Kidney (tissue), 14 donors: ENCODE measurements around the gene TNS3. TPM values are rescaled to one million over a fixed set of nuclear protein-coding genes. Genes with fewer than 3 reads are reported as not detected.

Experiments
- DNase-seq, 5 donors: peaks; one replicate each; pipeline ENCODE4 v3.0.0-alpha.2; 2013 to 2020
- FAIRE-seq: peaks from 2 replicates; lab custom pipeline; 2012; peaks lifted over from hg19 to GRCh38; lab: Jason Lieb, UNC
- H3K27ac ChIP-seq, 2 donors: one replicate each; pipeline ENCODE4 v1.7.0; 2013; ENCODE audit warnings: low read depth in 2 of 2, low read length in 2 of 2, inconsistent platforms in 1 of 2
- H3K27me3 ChIP-seq: one replicate; pipeline ENCODE4 v1.7.1; 2013; ENCODE audit warnings: low read length, inconsistent platforms; ENCODE audit not compliant: control insufficient read depth, insufficient read depth
- H3K36me3 ChIP-seq, 3 donors: one replicate each; pipeline versions ENCODE4 v1.7.0 to v1.7.1; 2013; ENCODE audit warnings: low read length in 3 of 3, control low read depth in 1 of 3, inconsistent platforms in 1 of 3; ENCODE audit not compliant: insufficient read depth in 3 of 3, control insufficient read depth in 2 of 3
- H3K4me1 ChIP-seq, 3 donors: one replicate each; pipeline versions ENCODE4 v1.7.0 to v1.7.1; 2013; ENCODE audit warnings: low read length in 3 of 3, inconsistent platforms in 1 of 3, low read depth in 1 of 3; ENCODE audit not compliant: control insufficient read depth in 2 of 3, insufficient read depth in 2 of 3
- H3K4me3 ChIP-seq, 3 donors: one replicate each; pipeline versions ENCODE4 v1.7.0 to v1.8.1; 2013; ENCODE audit warnings: low read length in 3 of 3, control low read depth in 1 of 3, inconsistent platforms in 1 of 3
- H3K9ac ChIP-seq, 3 donors: one replicate each; pipeline versions ENCODE4 v1.7.0 to v1.7.1; 2013; ENCODE audit warnings: low read length in 3 of 3, control low read depth in 1 of 3, inconsistent platforms in 1 of 3
- H3K9me3 ChIP-seq, 3 donors: one replicate each; pipeline versions ENCODE4 v1.7.0 to v1.7.1; 2013; ENCODE audit warnings: low read length in 3 of 3, control low read depth in 1 of 3, inconsistent platforms in 1 of 3; ENCODE audit not compliant: control insufficient read depth in 2 of 3, insufficient read depth in 1 of 3
- intact Hi-C: fragments of 100-400 bp; cut with DNase I; formaldehyde crosslinking; loops from one replicate; pipeline ENCODE4 v1.11.1; 2022
- polyA plus RNA-seq: library from polyadenylated mRNA; stranded (reverse); fragments of 350-450 nt; fragmentation: Illumina TruSeq; extraction: RNeasy Lipid Tissue Mini Kit (QIAGEN cat#74804); gene quantifications from one replicate; pipeline ENCODE4 v1.2.3, GENCODE V29; 2014; ENCODE audit warnings: low read depth, low replicate concordance; ENCODE audit not compliant: insufficient read depth
- total RNA-seq: library from RNA; stranded (reverse); fragmentation: NEBNext Ultra II Directional; extraction: Animal tissue kit (Norgen Biotek cat#: 25700); gene quantifications from one replicate; pipeline ENCODE4 v1.2.1, GENCODE V29; 2021
- TF ChIP-seq, protein P1 (sequence below): IDR thresholded peaks from 3 replicates; pipeline ENCODE4 v1.5.1; 2012; ENCODE audit warnings: mild to moderate bottlenecking, moderate library complexity, borderline replicate concordance; ENCODE audit not compliant: insufficient read depth; ENCODE audit errors: extremely low read depth
- donor health status: control.
- donor health status: control.
- donor health status: control.
- donor health status: control.
- donor health status: control.
- donor health status: DM: yes; HTN: yes; CAD: no.
- donor health status: Normal renal cell carcinoma (clear cell type).

Gene TNS3
- total and polyA plus RNA-seq, 2 donors from 2014 or later: 38.4 to 198 TPM

DNA sequence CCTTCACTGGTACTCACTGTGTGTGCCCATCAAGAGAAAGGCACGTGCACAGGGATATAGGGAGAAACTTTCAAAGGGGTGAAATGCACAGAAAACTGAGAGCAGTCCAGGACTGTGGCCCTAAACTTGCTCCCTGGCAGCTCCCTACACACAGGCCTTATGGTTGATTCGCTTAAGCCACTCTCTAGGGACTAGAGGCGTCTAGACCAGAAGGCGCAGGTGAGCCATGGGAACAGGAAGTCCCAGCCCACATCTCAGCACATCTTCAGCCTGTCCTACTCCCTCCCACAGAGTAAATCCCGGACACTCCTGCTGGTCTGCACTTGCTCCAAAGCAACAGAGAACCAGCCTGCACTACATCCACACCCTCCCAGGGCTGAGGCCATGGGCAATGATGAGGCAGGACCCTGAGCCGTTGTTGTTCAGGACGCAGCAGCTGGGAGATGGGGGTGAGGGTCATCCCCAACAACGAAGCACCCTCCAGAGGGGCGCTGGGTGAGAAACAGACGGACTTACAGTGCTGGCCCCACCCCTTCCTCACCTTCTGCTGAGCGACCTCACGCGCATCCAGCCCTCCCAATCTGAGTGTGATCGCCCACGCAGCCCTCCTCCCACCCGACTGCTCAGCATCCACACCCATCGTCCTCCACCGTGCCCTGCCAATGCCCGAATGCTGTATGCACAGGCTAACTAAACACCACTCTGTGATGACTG, 109.3 kb downstream of the TNS3 start:
- H3K36me3 ChIP-seq: no peaks in the 10 kb centered on the region
- TF ChIP-seq, protein P1, sequence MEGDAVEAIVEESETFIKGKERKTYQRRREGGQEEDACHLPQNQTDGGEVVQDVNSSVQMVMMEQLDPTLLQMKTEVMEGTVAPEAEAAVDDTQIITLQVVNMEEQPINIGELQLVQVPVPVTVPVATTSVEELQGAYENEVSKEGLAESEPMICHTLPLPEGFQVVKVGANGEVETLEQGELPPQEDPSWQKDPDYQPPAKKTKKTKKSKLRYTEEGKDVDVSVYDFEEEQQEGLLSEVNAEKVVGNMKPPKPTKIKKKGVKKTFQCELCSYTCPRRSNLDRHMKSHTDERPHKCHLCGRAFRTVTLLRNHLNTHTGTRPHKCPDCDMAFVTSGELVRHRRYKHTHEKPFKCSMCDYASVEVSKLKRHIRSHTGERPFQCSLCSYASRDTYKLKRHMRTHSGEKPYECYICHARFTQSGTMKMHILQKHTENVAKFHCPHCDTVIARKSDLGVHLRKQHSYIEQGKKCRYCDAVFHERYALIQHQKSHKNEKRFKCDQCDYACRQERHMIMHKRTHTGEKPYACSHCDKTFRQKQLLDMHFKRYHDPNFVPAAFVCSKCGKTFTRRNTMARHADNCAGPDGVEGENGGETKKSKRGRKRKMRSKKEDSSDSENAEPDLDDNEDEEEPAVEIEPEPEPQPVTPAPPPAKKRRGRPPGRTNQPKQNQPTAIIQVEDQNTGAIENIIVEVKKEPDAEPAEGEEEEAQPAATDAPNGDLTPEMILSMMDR: no peak
- H3K4me1 ChIP-seq: peaks cover 6 to 59% (median 40%) of the 10 kb centered on the region in 3 donors
- H3K27ac ChIP-seq: peak overlapping the region; percentile 90 to 94
- intact Hi-C loops: no loop called here
- H3K4me3 ChIP-seq: no peak overlapping the region
- H3K9me3 ChIP-seq: peaks cover 0 to 1% (median 0%) of the 10 kb centered on the region in 3 donors
- H3K27me3 ChIP-seq: no peaks in the 10 kb centered on the region
- H3K9ac ChIP-seq: no peak overlapping the region
- no peak for FAIRE-seq
- no peak for DNase-seq

DNA sequence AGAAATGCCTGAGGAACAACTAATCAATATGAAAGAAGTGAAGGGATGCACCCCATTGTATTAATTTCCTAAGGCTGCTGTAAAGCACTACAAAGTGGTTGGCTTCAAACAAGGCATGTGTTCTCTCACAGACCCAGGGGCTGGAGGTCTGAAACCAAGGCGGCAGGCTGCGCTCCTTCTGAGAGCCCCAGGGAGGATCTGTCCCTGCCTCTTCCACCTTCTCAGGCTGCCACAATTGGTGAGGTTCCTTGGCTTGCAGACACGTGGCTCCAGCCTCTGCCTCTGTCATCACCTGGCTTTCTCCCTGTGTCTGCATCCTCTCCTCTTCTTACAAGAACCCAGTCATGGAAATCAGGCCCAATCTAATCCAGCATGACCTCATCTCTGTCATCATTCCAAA, 110.1 kb downstream of the TNS3 start:
- peaks cover 6 to 54% (median 37%) of the 10 kb centered on the region in 3 donors for H3K4me1 ChIP-seq
- FAIRE-seq: no peak

DNA sequence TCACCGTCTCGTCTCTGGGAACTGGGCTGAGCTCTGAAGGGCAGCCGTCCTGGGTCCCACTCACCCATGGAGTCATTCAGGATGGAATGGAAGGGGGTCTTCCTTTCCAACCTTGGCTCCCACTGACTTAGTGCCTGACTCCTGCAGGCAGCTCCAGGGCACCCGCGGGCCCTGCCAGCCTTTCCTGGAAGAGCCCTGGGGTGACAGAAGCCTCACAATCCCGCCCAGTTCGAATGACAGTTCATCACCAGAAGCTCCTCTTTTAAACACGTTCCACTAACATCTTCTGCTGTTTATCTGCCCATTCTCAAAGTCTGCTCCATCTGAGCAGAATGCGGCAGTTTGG, 110.6 kb downstream of the TNS3 start:
- TF ChIP-seq, protein P1: no peak
- intact Hi-C loops: no loop called here
- H3K4me3 ChIP-seq: no peak overlapping the region
- DNase-seq (no peak), FAIRE-seq (no peak)
- peak overlapping the region in 2 of 3 donors; percentile 33 to 44 for H3K9ac ChIP-seq
- H3K27me3 ChIP-seq: no peaks in the 10 kb centered on the region
- H3K9me3 ChIP-seq: peaks cover 0 to 1% (median 0%) of the 10 kb centered on the region in 3 donors
- peaks cover 6 to 51% (median 37%) of the 10 kb centered on the region in 3 donors for H3K4me1 ChIP-seq
- H3K36me3 ChIP-seq: no peaks in the 10 kb centered on the region
- peak overlapping the region; percentile 90 to 94 for H3K27ac ChIP-seq

More for the DNA sequence above, 110.1 kb downstream of the TNS3 start:
- H3K36me3 ChIP-seq: no peaks in the 10 kb centered on the region
- no peak overlapping the region for H3K4me3 ChIP-seq
- DNase-seq: no peak
- peak overlapping the region; percentile 90 to 94 for H3K27ac ChIP-seq
- intact Hi-C loops: no loop called here
- TF ChIP-seq, protein P1: no peak
- H3K9ac ChIP-seq: no peak overlapping the region
- H3K9me3 ChIP-seq: peaks cover 0 to 1% (median 0%) of the 10 kb centered on the region in 3 donors
- H3K27me3 ChIP-seq: no peaks in the 10 kb centered on the region
